COLO829 (cell line): ENCODE results near the gene MPDU1.
"Not testable (repeated sequence)": the region's sequence is repeated elsewhere in the genome, so short reads cannot be mapped to it uniquely, and the experiment has no call there.

Source experiments
- DNase-seq: peaks from one replicate; pipeline ENCODE4 v3.0.0; 2012; ENCODE audit warnings: low spot score

MPDU1 gene

DNA sequence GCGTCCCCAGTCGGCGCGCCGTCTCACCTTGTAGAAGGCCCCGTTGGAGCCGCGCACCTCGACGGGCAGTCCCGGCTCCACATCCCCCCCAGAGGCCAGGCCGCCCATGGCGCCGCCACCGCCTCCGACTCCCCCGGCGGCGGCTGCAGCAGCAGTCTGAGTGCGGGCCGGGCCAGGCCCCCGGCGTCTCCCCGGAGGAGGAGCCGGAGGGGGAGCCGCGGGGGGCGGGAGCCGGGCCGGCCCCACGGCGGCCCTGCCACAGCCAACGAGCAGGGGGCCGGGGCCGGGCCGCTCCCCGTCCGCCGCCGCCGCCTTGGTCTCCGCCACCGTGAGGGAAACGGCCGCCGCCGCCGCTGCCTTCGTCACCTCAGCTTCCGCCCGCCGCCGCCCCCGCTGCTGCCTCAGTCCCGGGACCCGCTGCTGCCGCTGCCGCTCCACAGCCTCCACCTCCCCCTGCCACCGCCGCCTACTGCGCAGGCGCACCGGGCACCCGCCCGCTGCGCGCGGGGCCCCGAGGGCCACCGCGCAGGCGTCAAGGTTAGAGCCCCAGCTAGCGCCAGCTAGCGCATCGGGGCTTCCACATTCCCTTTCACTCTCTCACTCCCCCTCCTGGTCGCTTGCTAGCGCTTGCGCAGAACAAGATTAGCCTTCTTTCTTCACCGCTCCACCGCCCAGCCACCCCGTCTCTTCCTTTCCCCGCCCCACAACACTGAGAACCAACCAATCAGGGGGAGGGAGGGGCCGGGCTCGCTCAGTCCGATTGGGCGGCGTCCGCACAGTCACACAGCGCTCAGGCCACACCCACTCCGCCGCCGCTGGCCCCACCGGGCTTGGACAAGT is 31.0 kb downstream of the MPDU1 start, which contains the start of gene FXR2:
Gene FXR2, minus strand, starts transcription at position 473 of the 840 bp plus-strand sequence. Its CDS starts 365 bp downstream, at position 108.
- DNase-seq = peak; percentile 100

- DNase-seq = no peak
Observed at GRCh38 chr17:7615265-7615747, 31.7 kb downstream of the MPDU1 start.

GRCh38 chr17:7618608-7619007 is 35.0 kb downstream of the MPDU1 start:
- DNase-seq = no peak

DNA sequence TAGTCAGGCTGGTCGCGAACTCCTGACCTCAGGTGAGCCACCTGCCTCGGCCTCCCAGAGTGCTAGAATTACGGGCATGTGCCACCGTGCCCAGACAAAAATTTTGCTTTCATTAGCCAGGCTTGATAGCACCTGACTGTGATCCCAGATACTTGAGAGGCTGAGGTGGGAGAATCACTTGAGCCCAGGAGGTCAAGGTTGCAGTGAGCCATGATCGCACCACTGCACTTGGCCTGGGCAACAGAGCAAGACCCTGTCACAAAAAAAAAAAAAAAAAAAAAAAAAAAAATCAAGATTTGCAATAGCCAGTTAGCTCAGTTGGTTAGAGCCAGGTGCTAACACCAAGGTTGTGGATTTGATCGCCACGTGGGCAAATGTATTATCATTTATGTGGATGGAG is 37.2 kb downstream of the MPDU1 start:
- DNase-seq = no peak

DNA sequence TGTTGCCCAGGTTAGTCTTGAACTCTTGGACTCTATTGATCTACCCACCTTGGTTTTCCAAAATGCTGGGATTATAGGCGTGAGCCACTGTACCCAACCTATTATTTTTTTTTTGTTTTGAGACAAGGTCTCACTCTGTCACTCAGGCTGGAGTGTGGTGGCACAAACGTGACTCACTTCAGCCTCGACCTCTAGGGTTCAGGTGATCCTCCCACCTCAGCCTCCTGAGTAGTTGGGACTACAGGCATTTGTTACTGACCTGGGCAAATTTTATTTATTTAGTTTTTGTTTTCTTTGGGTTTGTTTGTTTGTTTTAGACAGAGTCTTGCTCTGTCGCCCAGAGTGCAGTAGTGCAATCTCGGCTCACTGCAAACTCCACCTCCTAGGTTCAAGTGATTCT is 40.0 kb downstream of the MPDU1 start:
- DNase-seq = no peak

GRCh38 chr17:7625749-7626148 is 42.1 kb downstream of the MPDU1 start:
- DNase-seq = not testable (repeated sequence)

GRCh38 chr17:7626307-7626706 is 42.7 kb downstream of the MPDU1 start:
- no peak for DNase-seq

DNA sequence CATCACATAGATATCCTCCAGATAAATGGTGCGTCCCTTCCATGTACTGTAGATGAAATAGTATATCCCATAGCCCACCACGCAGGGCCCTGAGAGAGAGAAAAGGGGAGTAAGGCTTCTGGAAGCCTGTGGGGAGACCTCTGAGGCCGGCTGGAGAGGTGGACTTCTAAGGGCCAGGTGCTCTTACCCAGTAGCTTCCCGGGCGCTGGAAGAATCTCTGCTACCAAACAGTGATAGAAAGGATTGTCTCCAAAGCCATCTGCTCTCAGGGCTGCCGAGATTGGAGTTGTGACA is 43.3 kb downstream of the MPDU1 start:
- DNase-seq = no peak

GRCh38 chr17:7627250-7628121 is 43.8 kb downstream of the MPDU1 start, which contains the start of gene SAT2:
Gene SAT2 (minus strand): TSS chr17:7627821. CDS start chr17:7627635, 186 bp downstream.
- peak; percentile 98 for DNase-seq

DNA sequence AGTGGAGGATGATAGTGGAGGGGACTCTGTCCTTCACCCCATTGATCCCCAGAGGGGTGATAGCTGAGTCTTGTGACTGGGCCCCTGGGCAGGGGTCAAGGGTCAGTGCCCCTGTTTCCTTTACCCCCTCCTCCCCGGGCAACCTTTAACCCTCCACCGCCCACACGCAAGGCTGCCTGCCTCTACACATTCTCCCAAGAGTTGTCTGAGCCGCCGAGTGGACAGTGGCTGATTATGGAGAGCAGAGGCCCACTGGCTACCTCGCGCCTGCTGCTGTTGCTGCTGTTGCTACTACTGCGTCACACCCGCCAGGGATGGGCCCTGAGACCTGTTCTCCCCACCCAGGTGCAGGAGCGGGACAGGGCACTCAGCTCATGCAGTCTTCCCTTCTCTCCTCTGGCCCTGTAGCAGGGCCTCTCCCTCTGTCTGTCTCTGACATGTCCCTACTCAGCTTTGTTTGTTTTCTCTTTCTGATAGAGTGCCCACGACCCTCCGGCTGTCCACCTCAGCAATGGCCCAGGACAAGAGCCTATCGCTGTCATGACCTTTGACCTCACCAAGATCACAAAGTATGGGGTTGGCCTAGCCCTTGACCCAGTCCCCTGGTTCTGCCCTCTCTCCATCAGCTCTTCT is 46.4 kb downstream of the MPDU1 start, which contains the start of gene SHBG:
Gene SHBG, plus strand, starts transcription at position 197 of the 633 bp plus-strand sequence. Its CDS starts 38 bp downstream, at position 235.
- DNase-seq = no peak

DNA sequence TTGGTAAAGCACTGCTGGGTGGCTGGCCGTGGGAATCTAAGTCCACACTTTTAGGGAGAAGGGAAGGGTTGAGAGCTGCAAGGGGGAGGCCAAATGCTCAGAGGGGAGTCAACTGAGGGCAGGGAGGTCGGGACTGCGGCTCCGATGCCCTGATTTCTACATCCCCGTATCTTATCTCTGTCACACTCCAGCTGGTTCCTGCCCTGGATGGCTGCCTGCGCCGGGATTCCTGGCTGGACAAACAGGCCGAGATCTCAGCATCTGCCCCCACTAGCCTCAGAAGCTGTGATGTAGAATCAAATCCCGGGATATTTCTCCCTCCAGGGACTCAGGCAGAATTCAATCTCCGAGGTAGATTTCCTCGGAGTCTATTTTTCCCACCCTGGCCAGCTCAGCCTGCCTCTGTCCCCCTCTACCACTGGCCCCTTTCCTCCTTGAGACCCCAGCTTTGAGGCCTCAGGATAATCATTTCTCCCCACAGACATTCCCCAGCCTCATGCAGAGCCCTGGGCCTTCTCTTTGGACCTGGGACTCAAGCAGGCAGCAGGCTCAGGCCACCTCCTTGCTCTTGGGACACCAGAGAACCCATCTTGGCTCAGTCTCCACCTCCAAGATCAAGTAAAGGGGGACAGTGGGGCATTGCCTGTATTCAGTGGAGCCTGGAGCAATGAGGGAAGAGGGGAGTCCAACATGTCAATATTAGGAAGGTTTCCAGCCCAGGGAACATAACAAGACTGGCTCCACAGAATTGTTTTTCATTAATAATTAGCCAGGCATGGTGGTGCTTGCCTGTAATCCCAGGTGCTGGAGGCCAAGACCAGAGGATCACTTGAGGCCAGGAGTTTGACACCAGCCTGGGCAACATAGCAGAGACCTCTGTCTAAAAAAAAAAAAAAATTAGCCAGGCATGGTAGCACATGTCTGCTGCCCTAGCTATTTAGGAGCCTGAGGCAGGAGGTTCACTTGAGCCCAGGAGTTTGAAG is 48.0 kb downstream of the MPDU1 start:
- no peak for DNase-seq

DNA sequence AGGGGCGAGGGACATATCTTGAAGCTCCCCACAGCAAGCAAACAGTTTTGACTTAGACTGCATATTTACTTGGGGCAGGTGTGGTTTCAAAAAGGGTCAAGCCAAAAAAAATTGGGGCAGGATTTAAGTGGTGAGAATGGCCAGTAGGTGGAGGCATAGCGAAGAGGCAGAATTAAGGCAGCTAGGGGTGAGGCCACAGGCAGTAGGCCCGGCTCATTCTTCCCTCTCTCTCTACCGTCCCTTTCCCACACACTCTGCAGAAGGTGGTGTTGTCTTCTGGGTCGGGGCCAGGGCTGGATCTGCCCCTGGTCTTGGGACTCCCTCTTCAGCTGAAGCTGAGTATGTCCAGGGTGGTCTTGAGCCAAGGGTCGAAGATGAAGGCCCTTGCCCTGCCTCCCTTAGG is 48.8 kb downstream of the MPDU1 start:
- DNase-seq = peak; percentile 90

DNA sequence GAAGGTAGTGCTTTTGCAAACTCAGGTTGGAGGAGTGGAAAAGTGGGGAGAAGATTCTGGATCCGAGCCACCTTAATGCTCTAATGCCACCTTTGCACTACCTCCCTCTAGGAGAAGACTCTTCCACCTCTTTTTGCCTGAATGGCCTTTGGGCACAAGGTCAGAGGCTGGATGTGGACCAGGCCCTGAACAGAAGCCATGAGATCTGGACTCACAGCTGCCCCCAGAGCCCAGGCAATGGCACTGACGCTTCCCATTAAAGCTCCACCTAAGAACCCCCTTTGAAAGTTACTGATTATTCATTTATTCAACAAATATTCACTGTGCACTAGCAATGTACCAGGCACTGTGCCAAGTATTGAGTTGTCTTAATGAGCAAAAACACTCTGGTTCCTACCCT is 49.4 kb downstream of the MPDU1 start:
- no peak for DNase-seq

DNA sequence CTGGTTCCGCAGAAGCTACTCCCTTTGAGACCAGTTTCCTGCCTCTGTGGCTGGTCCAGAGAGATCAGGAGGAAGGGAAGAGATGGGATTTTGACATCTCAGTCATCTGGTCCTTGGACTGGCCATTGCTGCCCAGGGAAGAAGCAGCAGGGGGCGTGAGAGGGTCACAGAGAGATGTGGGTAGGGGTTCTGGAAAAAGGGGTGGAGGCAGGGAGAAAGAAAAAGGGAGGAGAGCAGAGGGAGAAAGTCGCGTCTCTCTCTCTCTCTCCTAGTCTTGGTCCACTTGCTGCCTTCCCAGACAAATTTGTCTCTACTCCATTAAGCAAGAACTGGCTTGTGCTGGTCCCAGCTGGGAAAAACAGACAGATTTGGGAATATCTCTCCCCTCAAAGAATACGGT is 50.7 kb downstream of the MPDU1 start:
- DNase-seq = peak; percentile 88

DNA sequence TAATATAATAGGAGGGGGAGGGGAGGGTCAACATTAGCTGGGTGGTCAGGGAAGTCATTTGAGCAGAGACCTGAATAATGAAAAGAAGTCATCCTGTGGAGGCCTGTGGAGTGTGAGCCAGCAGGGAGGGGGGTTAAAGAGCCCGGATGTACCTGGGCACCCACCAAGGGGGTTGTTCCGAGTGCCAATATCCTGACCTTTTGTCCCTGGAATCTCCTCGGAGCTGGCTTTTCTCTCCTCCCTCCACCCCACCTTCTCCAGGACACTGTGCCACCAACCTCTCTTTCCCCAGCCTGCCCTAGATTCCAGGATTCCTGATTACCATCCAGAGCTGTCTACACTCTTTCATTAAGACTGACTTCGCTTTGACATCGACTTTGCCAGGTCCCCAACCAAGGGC is 52.5 kb downstream of the MPDU1 start:
- DNase-seq = no peak
